CD14-positive monocyte (primary cell): ENCODE measurements around the gene MACROD2. TPM values are rescaled to one million over a fixed set of nuclear protein-coding genes. Genes with fewer than 3 reads are reported as not detected.

ENCODE experiments used
- DNase-seq, 3 donors: peaks; one replicate each; pipeline ENCODE4 v3.0.0-alpha.2; 2011 to 2022
- H2AFZ ChIP-seq: 2 replicates; pipeline ENCODE4 v1.6.0; 2012; ENCODE audit warnings: mild to moderate bottlenecking, low read depth, low read length, inconsistent platforms; ENCODE audit not compliant: insufficient read depth, poor library complexity, severe bottlenecking
- H3K27ac ChIP-seq, 2 donors: 1 replicate in 1 of 2; 2 replicates in 1 of 2; pipeline ENCODE4 v1.5.1; 2012 to 2013; ENCODE audit warnings: low read length in 2 of 2, control low read depth in 1 of 2, inconsistent platforms in 1 of 2, low read depth in 1 of 2, mild to moderate bottlenecking in 1 of 2
- H3K27me3 ChIP-seq, 2 donors: one replicate each; pipeline versions ENCODE4 v1.6.0 to v1.6.1; 2011 to 2013; ENCODE audit warnings: low read length in 2 of 2; ENCODE audit not compliant: control insufficient read depth in 2 of 2, insufficient read depth in 2 of 2
- H3K36me3 ChIP-seq, 2 donors: replicated peaks in 1 of 2; 1 replicate in 1 of 2; 2 replicates in 1 of 2; pipeline versions ENCODE4 v1.5.1 to v1.6.1; 2012 to 2013; ENCODE audit warnings: low read length in 2 of 2, control low read depth in 1 of 2, inconsistent platforms in 1 of 2, mild to moderate bottlenecking in 1 of 2; ENCODE audit not compliant: insufficient read depth in 2 of 2, control insufficient read depth in 1 of 2
- H3K4me1 ChIP-seq, 2 donors: 1 replicate in 1 of 2; 2 replicates in 1 of 2; pipeline versions ENCODE4 v1.5.1 to v1.6.1; 2012 to 2013; ENCODE audit warnings: low read length in 2 of 2, control low read depth in 1 of 2, inconsistent platforms in 1 of 2, mild to moderate bottlenecking in 1 of 2, moderate library complexity in 1 of 2; ENCODE audit not compliant: insufficient read depth in 2 of 2, control insufficient read depth in 1 of 2
- H3K4me2 ChIP-seq: replicated peaks from 2 replicates; pipeline ENCODE3; 2012; ENCODE audit warnings: low read length, moderate library complexity, mild to moderate bottlenecking; ENCODE audit not compliant: poor library complexity, severe bottlenecking; ENCODE audit errors: extremely low read depth
- H3K4me3 ChIP-seq, 3 experiments: fragments of 200-600 bp in 1 of 3; sonication (generic) in 1 of 3; replicated peaks in 1 of 3; 1 replicate in 2 of 3; 2 replicates in 1 of 3; pipeline ENCODE4 v1.5.1; 2011 to 2013; ENCODE audit warnings: low read length in 3 of 3, mild to moderate bottlenecking in 3 of 3, control low read depth in 2 of 3, low read depth in 2 of 3, inconsistent platforms in 1 of 3, moderate library complexity in 1 of 3
- H3K79me2 ChIP-seq: 2 replicates; pipeline ENCODE4 v1.6.0; 2012; ENCODE audit warnings: mild to moderate bottlenecking, control low read depth, inconsistent platforms, low read length, moderate library complexity; ENCODE audit not compliant: insufficient read depth
- H3K9ac ChIP-seq: 2 replicates; pipeline ENCODE4 v1.6.0; 2017; ENCODE audit warnings: low read length, mild to moderate bottlenecking; ENCODE audit not compliant: insufficient read depth, poor library complexity, severe bottlenecking
- H3K9me3 ChIP-seq, 2 donors: replicated peaks in 1 of 2; 1 replicate in 1 of 2; 2 replicates in 1 of 2; pipeline versions ENCODE4 v1.5.1 to v1.6.1; 2012 to 2013; ENCODE audit warnings: low read length in 2 of 2, control low read depth in 1 of 2; ENCODE audit not compliant: control insufficient read depth in 1 of 2, insufficient read depth in 1 of 2
- H4K20me1 ChIP-seq: 2 replicates; pipeline ENCODE4 v1.6.0; 2012; ENCODE audit warnings: mild to moderate bottlenecking, low read length, control low read depth, moderate library complexity; ENCODE audit not compliant: insufficient read depth
- H3K27ac Mint-ChIP-seq, 7 donors: one replicate each; pipeline ENCODE4 v1.8.0; 2020; ENCODE audit warnings: mild to moderate bottlenecking in 7 of 7, mixed read lengths in 7 of 7, moderate library complexity in 6 of 7, inconsistent platforms in 2 of 7
- H3K27me3 Mint-ChIP-seq, 3 donors: one replicate each; pipeline ENCODE4 v1.8.0; 2021 to 2022; ENCODE audit warnings: low read depth in 3 of 3, mild to moderate bottlenecking in 3 of 3, mixed read lengths in 3 of 3, moderate library complexity in 3 of 3, inconsistent platforms in 1 of 3
- H3K36me3 Mint-ChIP-seq, 2 donors: one replicate each; pipeline ENCODE4 v1.8.0; 2020; ENCODE audit warnings: mixed read lengths in 2 of 2, inconsistent platforms in 1 of 2, mild to moderate bottlenecking in 1 of 2
- H3K4me1 Mint-ChIP-seq: one replicate; pipeline ENCODE4 v1.8.0; 2020; ENCODE audit warnings: mild to moderate bottlenecking, mixed read lengths
- H3K4me3 Mint-ChIP-seq, 2 donors: one replicate each; pipeline ENCODE4 v1.8.0; 2020; ENCODE audit warnings: mild to moderate bottlenecking in 2 of 2, mixed read lengths in 2 of 2, moderate library complexity in 1 of 2
- H3K9me3 Mint-ChIP-seq, 7 donors: one replicate each; pipeline ENCODE4 v1.8.0; 2020 to 2022; ENCODE audit warnings: mixed read lengths in 7 of 7, mild to moderate bottlenecking in 6 of 7, moderate library complexity in 6 of 7, inconsistent platforms in 2 of 7
- WGBS: methylation state at CpG from one replicate; pipeline ENCODE4 v1.1.5; 2013; ENCODE audit warnings: missing lambda C conversion rate; ENCODE audit not compliant: insufficient coverage; 5-methylcytosine and 5-hydroxymethylcytosine counted together
- intact Hi-C, 2 donors: fragments of 100-400 bp; cut with micrococcal nuclease; formaldehyde crosslinking; loops; one replicate each; pipeline versions ENCODE4 v1.15.0 to v1.15.1; 2023
- polyA plus RNA-seq, 3 donors: library from polyadenylated mRNA; depleted of rRNA in 1 of 3; unstranded in 2 of 3; stranded (reverse) in 1 of 3; fragments of 300-500 nt in 2 of 3; fragments of >200 nt in 1 of 3; fragmentation: Illumina TruSeq in 2 of 3; gene quantifications; 1 replicate in 2 of 3; 2 replicates in 1 of 3; pipeline ENCODE4 v1.2.3, GENCODE V29; 2012 to 2021
- TF ChIP-seq, protein P1 (sequence below): fragments of 200-600 bp; IDR thresholded peaks from one replicate; pipeline ENCODE4 v1.8.0; 2022; ENCODE audit warnings: antibody characterized with exemption, mild to moderate bottlenecking

The MACROD2 gene
- polyA plus RNA-seq, 3 donors = 0.23 TPM; not detected in 2

DNA sequence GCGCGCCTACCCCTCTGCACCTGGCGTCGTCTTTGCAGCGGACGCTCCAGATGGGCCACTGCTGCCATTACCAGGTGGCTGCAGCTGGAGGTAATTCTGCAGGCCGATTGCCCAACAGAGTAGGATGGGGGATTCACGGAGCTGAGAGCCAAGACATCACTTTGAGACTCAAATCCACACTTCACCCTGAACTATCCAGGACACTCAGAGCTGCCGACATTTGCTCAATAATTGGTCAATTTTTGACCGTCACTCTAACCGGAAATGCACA is 1037.0 kb downstream of the MACROD2 start:
- Histone ChIP-seq H2AFZ (no peak overlapping the region), H3K27ac (no peak overlapping the region), H3K4me1 (no peaks in the 10 kb centered on the region), H3K4me3 (no peak overlapping the region), H3K79me2 (no peaks in the 10 kb centered on the region), H3K36me3 (no peaks in the 10 kb centered on the region), H3K9ac (no peak overlapping the region), H3K27me3 (no peaks in the 10 kb centered on the region), H3K9me3 (peaks cover 17 to 25% of the 10 kb centered on the region in 2 donors), H4K20me1 (no peaks in the 10 kb centered on the region), H3K4me2 (no peak overlapping the region)
- WGBS = 88% methylated on average over 9 of the region's 11 CpGs
- no peaks in the 10 kb centered on the region for H3K27me3 Mint-ChIP-seq
- H3K4me3 Mint-ChIP-seq = no peak overlapping the region
- H3K27ac Mint-ChIP-seq = no peak overlapping the region
- TF ChIP-seq, protein P1, sequence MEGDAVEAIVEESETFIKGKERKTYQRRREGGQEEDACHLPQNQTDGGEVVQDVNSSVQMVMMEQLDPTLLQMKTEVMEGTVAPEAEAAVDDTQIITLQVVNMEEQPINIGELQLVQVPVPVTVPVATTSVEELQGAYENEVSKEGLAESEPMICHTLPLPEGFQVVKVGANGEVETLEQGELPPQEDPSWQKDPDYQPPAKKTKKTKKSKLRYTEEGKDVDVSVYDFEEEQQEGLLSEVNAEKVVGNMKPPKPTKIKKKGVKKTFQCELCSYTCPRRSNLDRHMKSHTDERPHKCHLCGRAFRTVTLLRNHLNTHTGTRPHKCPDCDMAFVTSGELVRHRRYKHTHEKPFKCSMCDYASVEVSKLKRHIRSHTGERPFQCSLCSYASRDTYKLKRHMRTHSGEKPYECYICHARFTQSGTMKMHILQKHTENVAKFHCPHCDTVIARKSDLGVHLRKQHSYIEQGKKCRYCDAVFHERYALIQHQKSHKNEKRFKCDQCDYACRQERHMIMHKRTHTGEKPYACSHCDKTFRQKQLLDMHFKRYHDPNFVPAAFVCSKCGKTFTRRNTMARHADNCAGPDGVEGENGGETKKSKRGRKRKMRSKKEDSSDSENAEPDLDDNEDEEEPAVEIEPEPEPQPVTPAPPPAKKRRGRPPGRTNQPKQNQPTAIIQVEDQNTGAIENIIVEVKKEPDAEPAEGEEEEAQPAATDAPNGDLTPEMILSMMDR = no peak
- H3K36me3 Mint-ChIP-seq = no peaks in the 10 kb centered on the region
- no peak for DNase-seq
- intact Hi-C loops = no loop called here
- H3K4me1 Mint-ChIP-seq = no peaks in the 10 kb centered on the region
- H3K9me3 Mint-ChIP-seq = peaks cover 5 to 31% (median 15%) of the 10 kb centered on the region in 7 donors

DNA sequence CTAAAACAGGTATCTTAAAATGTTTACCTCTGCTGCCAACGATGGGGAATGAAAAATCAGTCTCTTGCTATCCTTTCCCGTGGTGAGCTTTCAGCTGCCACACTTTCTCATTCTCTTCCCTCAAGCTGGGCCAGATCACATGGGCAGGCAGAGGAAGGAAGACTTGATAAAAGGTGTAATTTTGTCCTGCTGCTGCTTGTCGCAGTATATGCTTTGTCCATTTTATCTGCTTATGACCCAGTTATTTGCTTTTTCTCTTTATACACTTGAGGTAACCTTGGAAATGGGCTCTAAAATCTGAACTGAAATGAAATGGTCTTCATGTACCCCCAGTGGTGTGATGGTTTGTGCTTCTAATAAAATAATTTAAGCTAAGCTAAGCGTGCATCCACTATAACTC is 1038.0 kb downstream of the MACROD2 start:
- Histone ChIP-seq H3K4me1 (no peaks in the 10 kb centered on the region), H3K9ac (no peak overlapping the region), H3K27me3 (no peaks in the 10 kb centered on the region), H2AFZ (no peak overlapping the region), H3K9me3 (peaks cover 17 to 21% of the 10 kb centered on the region in 2 donors), H4K20me1 (no peaks in the 10 kb centered on the region), H3K27ac (no peak overlapping the region), H3K4me3 (no peak overlapping the region), H3K79me2 (no peaks in the 10 kb centered on the region), H3K36me3 (no peaks in the 10 kb centered on the region), H3K4me2 (no peak overlapping the region)
- H3K27me3 Mint-ChIP-seq = no peaks in the 10 kb centered on the region
- intact Hi-C loops = no loop called here
- WGBS = no CpG with 5 or more reads among the region's 4 CpGs
- peaks cover 5 to 25% (median 15%) of the 10 kb centered on the region in 7 donors for H3K9me3 Mint-ChIP-seq
- no peak for DNase-seq
- no peak overlapping the region for H3K27ac Mint-ChIP-seq
- H3K4me3 Mint-ChIP-seq = no peak overlapping the region
- H3K36me3 Mint-ChIP-seq = no peaks in the 10 kb centered on the region
- TF ChIP-seq, protein P1 = no peak
- H3K4me1 Mint-ChIP-seq = no peaks in the 10 kb centered on the region
